ENCODE results near the gene LLGL1.

- TF ChIP-seq CTCF (IDR thresholded peaks at IDR 0.05) (no peak), JUN (IDR thresholded peaks at IDR 0.05) (no peak), PHF8 (IDR thresholded peaks at IDR 0.05; ENCODE audit: borderline replicate concordance, low read depth) (no peak), GATA3 (IDR thresholded peaks at IDR 0.05; ENCODE audit: borderline replicate concordance) (no peak), CEBPB (IDR thresholded peaks at IDR 0.05) (no peak), ELK1 (IDR thresholded peaks at IDR 0.05; ENCODE audit: low read depth, low read length) (no peak), POLR2A (IDR thresholded peaks at IDR 0.05; ENCODE audit: low read length) (no peak)
Observed at GRCh38 chr17:18248811-18249210, 23.4 kb downstream of the LLGL1 start.

Data from A549 (cell line).